Gastrocnemius medialis (tissue), 4 donors: ENCODE data around the gene CHERP. TPM values are rescaled to one million over a fixed set of nuclear protein-coding genes. Genes with fewer than 3 reads are reported as not detected.

Experiments
- ATAC-seq, 2 donors: fragments of 150-250 bp; one replicate each; pipeline ENCODE4 v1.9.1; 2016
- DNase-seq, 2 donors: peaks; one replicate each; pipeline ENCODE4 v3.0.0-alpha.2; 2019
- H3K27ac ChIP-seq, 4 donors: fragments of 200-600 bp; sonication (generic); 1 replicate in 1 of 4; 2 replicates in 3 of 4; pipeline ENCODE4 v1.5.1; 2016 to 2018; ENCODE audit warnings: mild to moderate bottlenecking in 2 of 4, moderate library complexity in 1 of 4
- H3K27me3 ChIP-seq, 3 donors: fragments of 200-600 bp; sonication (generic) in 2 of 3; 1 replicate in 1 of 3; 2 replicates in 2 of 3; pipeline versions ENCODE4 v1.5.1 to v1.6.0; 2016 to 2019; ENCODE audit warnings: mild to moderate bottlenecking in 1 of 3, moderate library complexity in 1 of 3
- H3K36me3 ChIP-seq, 2 donors: fragments of 200-600 bp; sonication (generic) in 1 of 2; one replicate each; pipeline ENCODE4 v1.5.1; 2017 to 2018
- H3K4me1 ChIP-seq, 2 donors: fragments of 200-600 bp; sonication (generic) in 1 of 2; one replicate each; pipeline ENCODE4 v1.5.1; 2016 to 2017; ENCODE audit warnings: mild to moderate bottlenecking in 2 of 2
- H3K4me3 ChIP-seq, 4 donors: fragments of 200-600 bp; sonication (generic) in 3 of 4; 1 replicate in 1 of 4; 2 replicates in 3 of 4; pipeline ENCODE4 v1.5.1; 2016 to 2019; ENCODE audit warnings: mild to moderate bottlenecking in 2 of 4
- H3K9me3 ChIP-seq, 3 donors: fragments of 200-600 bp; sonication (generic) in 2 of 3; 1 replicate in 1 of 3; 2 replicates in 2 of 3; pipeline ENCODE4 v1.5.1; 2016 to 2019
- POLR2A ChIP-seq, 2 donors: fragments of 450-650 bp; IDR thresholded peaks; one replicate each; pipeline ENCODE4 v1.6.1; 2017; ENCODE audit warnings: antibody characterized with exemption in 2 of 2, mild to moderate bottlenecking in 2 of 2, moderate library complexity in 2 of 2
- in situ Hi-C, 4 donors: fragments of 200-750 bp; cut with MboI; loops; one replicate each; pipeline versions ENCODE4 v1.15.0 to v1.8.0; 2017; ENCODE audit warnings: low sequenced_read_pairs in 4 of 4
- intact Hi-C: fragments of 100-400 bp; cut with DNase I; formaldehyde crosslinking; loops from one replicate; pipeline ENCODE4 v1.15.1; 2023; ENCODE audit warnings: low total_unique reads
- total RNA-seq, 4 donors: library from RNA; depleted of rRNA; stranded (reverse); fragments of >200 nt; gene quantifications; one replicate each; pipeline versions ENCODE4 v1.1.0 to v1.2.3, GENCODE V29; 2016
- TF ChIP-seq, protein P1 (sequence below), 5 experiments: fragments of 450-650 bp in 3 of 5; fragments of 200-600 bp in 2 of 5; sonication (generic) in 2 of 5; IDR thresholded peaks in 4 of 5; conservative IDR thresholded peaks in 1 of 5; 1 replicate in 4 of 5; 2 replicates in 1 of 5; pipeline ENCODE4 v1.5.1; 2016 to 2019; ENCODE audit warnings: antibody characterized with exemption in 5 of 5, mild to moderate bottlenecking in 3 of 5, moderate library complexity in 3 of 5

Gene CHERP
- total RNA-seq, 4 donors from 2014 or later: 7.4 to 12.1 (median 9.8) TPM

DNA sequence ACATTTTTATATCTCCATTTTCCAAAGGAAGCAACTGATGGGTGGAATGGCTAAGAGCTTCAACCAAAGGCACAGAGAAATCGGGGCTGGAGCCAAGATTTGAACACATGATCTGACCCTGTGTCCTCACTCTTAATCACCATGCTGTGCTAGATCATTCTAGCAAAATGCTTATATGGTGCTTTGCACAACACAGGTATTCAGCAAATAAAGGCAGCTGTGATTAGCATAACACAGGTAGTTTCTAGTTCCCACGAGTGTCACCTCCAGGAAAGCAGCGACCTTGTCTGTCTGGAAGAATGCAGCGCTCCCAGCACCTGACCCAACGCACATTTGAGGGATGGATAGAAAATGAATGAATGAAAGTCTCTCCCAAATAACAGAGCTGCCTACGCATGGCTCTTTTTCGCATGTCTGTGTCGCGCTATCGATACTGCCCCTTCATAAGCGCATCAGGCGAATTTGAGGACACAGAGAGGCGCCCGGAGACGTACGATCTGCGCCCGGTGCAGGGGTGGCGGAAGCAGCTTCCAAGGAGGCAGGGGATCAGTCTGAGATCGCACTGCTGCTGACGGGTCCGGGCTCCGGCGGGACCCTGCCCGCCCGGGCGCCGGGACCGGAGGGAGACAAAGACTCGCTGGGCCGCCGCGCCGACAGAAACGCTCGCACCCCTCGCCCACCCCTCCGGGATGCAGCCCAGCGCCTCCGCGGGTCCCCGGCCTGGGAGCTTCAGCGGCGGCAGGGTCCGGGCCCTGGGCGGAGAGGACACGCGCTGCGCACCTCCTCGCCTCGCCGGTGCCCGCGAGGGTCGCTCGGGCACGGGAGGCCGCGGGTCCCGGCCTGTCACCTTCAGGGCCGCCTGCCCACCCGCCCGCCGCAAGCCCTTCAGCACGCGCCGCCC, 71.1 kb downstream of the CHERP start:
- Histone ChIP-seq H3K36me3 (no peaks in the 10 kb centered on the region), H3K27ac (peak overlapping the region; percentile 91 to 99 (median 96)), H3K9me3 (no peaks in the 10 kb centered on the region), H3K27me3 (no peaks in the 10 kb centered on the region), H3K4me3 (peak overlapping the region; percentile 70 to 84 (median 77)), H3K4me1 (peaks cover 48 to 55% of the 10 kb centered on the region in 2 donors)
- intact Hi-C loops (loop anchor here (5.0 kb wide), 1 partner anchor 34 kb away; no protein-coding TSS in a partner anchor), in situ Hi-C loops (loop anchor here in 2 of 4 donors (25.0 kb wide), 1 partner anchor 1566 kb away; no protein-coding TSS in a partner anchor)
- ATAC-seq (peak; percentile 28 to 44), DNase-seq (peak in 1 of 2 donors; percentile 67)
- peak; percentile 24 to 35 for TF ChIP-seq POLR2A (IDR thresholded peaks at IDR 0.05)
- TF ChIP-seq, protein P1, sequence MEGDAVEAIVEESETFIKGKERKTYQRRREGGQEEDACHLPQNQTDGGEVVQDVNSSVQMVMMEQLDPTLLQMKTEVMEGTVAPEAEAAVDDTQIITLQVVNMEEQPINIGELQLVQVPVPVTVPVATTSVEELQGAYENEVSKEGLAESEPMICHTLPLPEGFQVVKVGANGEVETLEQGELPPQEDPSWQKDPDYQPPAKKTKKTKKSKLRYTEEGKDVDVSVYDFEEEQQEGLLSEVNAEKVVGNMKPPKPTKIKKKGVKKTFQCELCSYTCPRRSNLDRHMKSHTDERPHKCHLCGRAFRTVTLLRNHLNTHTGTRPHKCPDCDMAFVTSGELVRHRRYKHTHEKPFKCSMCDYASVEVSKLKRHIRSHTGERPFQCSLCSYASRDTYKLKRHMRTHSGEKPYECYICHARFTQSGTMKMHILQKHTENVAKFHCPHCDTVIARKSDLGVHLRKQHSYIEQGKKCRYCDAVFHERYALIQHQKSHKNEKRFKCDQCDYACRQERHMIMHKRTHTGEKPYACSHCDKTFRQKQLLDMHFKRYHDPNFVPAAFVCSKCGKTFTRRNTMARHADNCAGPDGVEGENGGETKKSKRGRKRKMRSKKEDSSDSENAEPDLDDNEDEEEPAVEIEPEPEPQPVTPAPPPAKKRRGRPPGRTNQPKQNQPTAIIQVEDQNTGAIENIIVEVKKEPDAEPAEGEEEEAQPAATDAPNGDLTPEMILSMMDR (IDR thresholded peaks at IDR 0.05 in 4 of 5, conservative IDR thresholded peaks at IDR 0.05 in 1 of 5): no peak

GRCh38 chr19:16470541-16470910, 71.7 kb downstream of the CHERP start:
- no peaks in the 10 kb centered on the region for H3K27me3 ChIP-seq
- no peak for DNase-seq
- no peaks in the 10 kb centered on the region for H3K36me3 ChIP-seq
- no peaks in the 10 kb centered on the region for H3K9me3 ChIP-seq
- no peak for ATAC-seq
- in situ Hi-C loops: loop anchor here in 2 of 4 donors (25.0 kb wide), 1 partner anchor 1567 kb away; no protein-coding TSS in a partner anchor
- no peak for TF ChIP-seq POLR2A (IDR thresholded peaks at IDR 0.05)
- TF ChIP-seq, protein P1 (IDR thresholded peaks at IDR 0.05 in 4 of 5, conservative IDR thresholded peaks at IDR 0.05 in 1 of 5): no peak
- intact Hi-C loops: loop anchor here (5.0 kb wide), 1 partner anchor 33 kb away; no protein-coding TSS in a partner anchor
- H3K4me1 ChIP-seq: peaks cover 51 to 61% of the 10 kb centered on the region in 2 donors
- peak overlapping the region; percentile 70 to 84 (median 77) for H3K4me3 ChIP-seq
- peak overlapping the region; percentile 91 to 99 (median 96) for H3K27ac ChIP-seq

Other genes starting within 250 kb of the CHERP start
- 10 to 100 TPM in 3 of 4 donors, 1 to 10 TPM in 1; 6.8 to 45.6 (median 32.0) TPM for gene KLF2, start 217.6 kb downstream of the CHERP start, total RNA-seq
- gene EPS15L1, start 70.5 kb downstream of the CHERP start, total RNA-seq: 10 to 100 TPM; 52.5 to 61.7 (median 59.7) TPM
- gene CALR3, start 46.3 kb downstream of the CHERP start, total RNA-seq: not detected
- 1 to 10 TPM; 4.1 to 7.1 (median 5.0) TPM for gene C19orf44, start 46.0 kb downstream of the CHERP start, total RNA-seq
- 10 to 100 TPM; 24.1 to 60.3 (median 40.1) TPM for gene SLC35E1, start 30.0 kb upstream of the CHERP start, total RNA-seq
- 10 to 100 TPM in 2 of 4 donors, 1 to 10 TPM in 2; 5.7 to 15.7 (median 9.4) TPM for gene MED26, start 85.8 kb upstream of the CHERP start, total RNA-seq
- gene SMIM7, start 117.7 kb upstream of the CHERP start, total RNA-seq: 10 to 100 TPM; 36.4 to 60.5 (median 49.8) TPM
- 100 to 1,000 TPM; 101 to 256 (median 182) TPM for gene TMEM38A, start 118.7 kb upstream of the CHERP start, total RNA-seq
- under 1 TPM in 3 of 4 donors, not detected in 1; 0.03 to 0.24 (median 0.10) TPM for gene NWD1, start 177.4 kb upstream of the CHERP start, total RNA-seq